Esophagus muscularis mucosa (tissue), 4 donors: ENCODE measurements around the gene PLXNA4. TPM values are rescaled to one million over a fixed set of nuclear protein-coding genes. Genes with fewer than 3 reads are reported as not detected.

Experiments used
- DNase-seq: peaks from one replicate; pipeline ENCODE4 v3.0.0-alpha.2; 2017; ENCODE audit errors: extremely low spot score
- H3K27ac ChIP-seq, 4 donors: fragments of 200-600 bp; sonication (generic); replicated peaks in 1 of 4; 1 replicate in 3 of 4; 2 replicates in 1 of 4; pipeline ENCODE4 v1.5.1; 2016 to 2019; ENCODE audit warnings: mild to moderate bottlenecking in 1 of 4
- H3K27me3 ChIP-seq, 4 donors: fragments of 200-600 bp; sonication (generic); one replicate each; pipeline versions ENCODE4 v1.5.1 to v1.6.0; 2016 to 2019
- H3K36me3 ChIP-seq, 4 donors: fragments of 200-600 bp; sonication (generic); one replicate each; pipeline ENCODE4 v1.5.1; 2016 to 2019
- H3K4me1 ChIP-seq, 4 donors: fragments of 200-600 bp; sonication (generic); one replicate each; pipeline ENCODE4 v1.5.1; 2016 to 2019
- H3K4me3 ChIP-seq, 4 donors: fragments of 200-600 bp; sonication (generic); 1 replicate in 2 of 4; 2 replicates in 2 of 4; pipeline ENCODE4 v1.5.1; 2016 to 2019; ENCODE audit warnings: mild to moderate bottlenecking in 4 of 4, moderate library complexity in 1 of 4
- H3K9me3 ChIP-seq, 4 donors: fragments of 200-600 bp; sonication (generic); 1 replicate in 3 of 4; 2 replicates in 1 of 4; pipeline ENCODE4 v1.5.1; 2016 to 2019
- CTCF ChIP-seq, 3 experiments: fragments of 200-600 bp in 2 of 3; fragments of 450-650 bp in 1 of 3; sonication (generic) in 2 of 3; IDR thresholded peaks; one replicate each; pipeline ENCODE4 v1.5.1; 2017 to 2019; ENCODE audit warnings: antibody characterized with exemption in 3 of 3, mild to moderate bottlenecking in 2 of 3, moderate library complexity in 1 of 3
- EP300 ChIP-seq: sonication (generic); formaldehyde crosslinking; IDR thresholded peaks from one replicate; pipeline ENCODE4 v1.6.1; 2017; ENCODE audit warnings: antibody characterized with exemption
- POLR2A ChIP-seq: fragments of 450-650 bp; IDR thresholded peaks from one replicate; pipeline ENCODE4 v1.6.1; 2017; ENCODE audit warnings: antibody characterized with exemption, moderate library complexity, mild to moderate bottlenecking, low read depth
- POLR2AphosphoS5 ChIP-seq, 2 donors: sonication (generic); formaldehyde crosslinking; IDR thresholded peaks; one replicate each; pipeline ENCODE4 v1.6.1; 2017; ENCODE audit warnings: antibody characterized with exemption in 2 of 2
- WGBS: methylation state at CpG from one replicate; pipeline ENCODE4 v1.1.5; 2018; 5-methylcytosine and 5-hydroxymethylcytosine counted together
- intact Hi-C: fragments of 100-400 bp; cut with DNase I; formaldehyde crosslinking; loops from one replicate; pipeline ENCODE4 v1.15.1; 2023
- total RNA-seq, 4 donors: library from RNA; depleted of rRNA; stranded (reverse); fragments of >200 nt; gene quantifications; one replicate each; pipeline versions ENCODE4 v1.1.0 to v1.2.1, GENCODE V29; 2016

Gene PLXNA4
- total RNA-seq, 4 donors from 2014 or later: 5.0 to 9.5 (median 6.6) TPM

DNA sequence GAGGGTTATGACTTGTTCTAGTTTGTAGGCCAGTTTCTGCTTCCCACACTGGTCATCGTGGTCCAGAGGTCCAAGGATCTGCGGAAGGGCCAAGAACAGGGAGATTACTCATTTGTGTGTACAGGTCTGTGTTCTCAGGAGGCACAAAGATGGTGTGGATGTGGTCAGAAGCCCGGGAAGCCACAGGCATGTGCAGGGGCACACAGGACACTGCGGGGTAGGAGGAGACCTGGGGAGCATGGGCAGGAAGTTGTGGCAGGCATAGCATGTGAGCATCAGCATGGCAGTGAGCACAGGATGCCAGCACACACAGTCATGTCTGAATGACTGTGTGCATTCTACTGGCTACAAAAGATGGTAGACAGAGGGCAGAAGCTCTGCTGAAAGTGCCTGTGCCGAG lies 445.8 kb downstream of the PLXNA4 start:
- Histone ChIP-seq H3K36me3 (peaks cover 0 to 42% (median 12%) of the 10 kb centered on the region in 4 donors), H3K27ac (no peak overlapping the region), H3K27me3 (no peaks in the 10 kb centered on the region), H3K4me1 (no peaks in the 10 kb centered on the region), H3K4me3 (no peak overlapping the region), H3K9me3 (no peaks in the 10 kb centered on the region)
- 95% methylated on average over 5 of the region's 5 CpGs for WGBS
- no peak for DNase-seq
- TF ChIP-seq POLR2AphosphoS5 (IDR thresholded peaks at IDR 0.05) (no peak), CTCF (IDR thresholded peaks at IDR 0.05) (no peak), POLR2A (no peak), EP300 (no peak)
- intact Hi-C loops: no loop called here

DNA sequence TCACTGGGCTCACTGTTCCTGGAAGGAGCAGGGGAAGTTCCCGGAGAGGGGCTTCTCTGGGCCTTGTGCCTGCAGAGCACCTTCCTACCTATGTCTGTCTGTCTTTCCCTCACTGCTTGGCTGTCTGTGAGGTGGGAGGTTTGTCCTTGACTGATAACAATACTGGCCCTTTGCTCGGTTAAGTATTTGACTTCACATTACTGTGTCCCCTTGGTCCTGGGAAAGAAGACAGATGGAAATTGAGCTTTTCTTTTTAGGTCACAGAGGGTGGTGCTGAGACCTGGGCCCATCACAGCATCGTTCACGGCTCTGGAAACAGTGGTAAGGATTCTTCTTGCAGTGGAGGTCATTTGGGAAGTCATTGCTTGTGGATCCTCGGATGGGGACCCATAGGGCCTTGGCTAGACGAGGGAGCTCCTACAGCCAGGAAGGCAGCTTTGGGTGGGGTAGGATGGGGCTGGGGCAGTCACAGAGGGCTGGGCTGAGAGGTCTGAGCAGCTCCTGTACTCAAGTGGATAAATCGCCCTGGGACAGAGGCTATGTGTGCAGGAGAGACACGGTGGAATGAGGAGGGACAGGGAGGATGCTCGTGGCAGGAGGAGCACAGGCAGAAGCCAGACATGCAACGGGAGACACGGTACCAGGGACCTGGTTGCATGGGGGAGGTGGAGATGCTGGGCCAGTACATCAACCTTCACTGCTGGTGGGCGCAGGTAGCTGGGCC lies 450.2 kb downstream of the PLXNA4 start:
- Histone ChIP-seq H3K27me3 (no peaks in the 10 kb centered on the region), H3K27ac (no peak overlapping the region), H3K4me3 (no peak overlapping the region), H3K9me3 (no peaks in the 10 kb centered on the region), H3K36me3 (peaks cover 0 to 21% (median 8%) of the 10 kb centered on the region in 4 donors), H3K4me1 (no peaks in the 10 kb centered on the region)
- TF ChIP-seq POLR2AphosphoS5 (IDR thresholded peaks at IDR 0.05) (no peak), POLR2A (no peak), CTCF (IDR thresholded peaks at IDR 0.05) (no peak), EP300 (no peak)
- DNase-seq: no peak
- WGBS: 93% methylated on average over 12 of the region's 12 CpGs
- intact Hi-C loops: no loop called here

GRCh38 chr7:132125096-132125495 lies 451.2 kb downstream of the PLXNA4 start:
- H3K36me3 ChIP-seq: peaks cover 0 to 14% (median 8%) of the 10 kb centered on the region in 4 donors
- H3K4me3 ChIP-seq: no peak overlapping the region
- TF ChIP-seq POLR2A: no peak
- no peak for TF ChIP-seq POLR2AphosphoS5 (IDR thresholded peaks at IDR 0.05)
- no peak for TF ChIP-seq EP300
- TF ChIP-seq CTCF (IDR thresholded peaks at IDR 0.05): no peak
- H3K4me1 ChIP-seq: no peaks in the 10 kb centered on the region
- H3K9me3 ChIP-seq: no peaks in the 10 kb centered on the region
- no peak for DNase-seq
- H3K27ac ChIP-seq: no peak overlapping the region
- intact Hi-C loops: no loop called here
- no peaks in the 10 kb centered on the region for H3K27me3 ChIP-seq
- WGBS: 95% methylated on average over 3 of the region's 3 CpGs

GRCh38 chr7:132124575-132124974 lies 451.7 kb downstream of the PLXNA4 start:
- WGBS: 89% methylated on average over 6 of the region's 6 CpGs
- no peaks in the 10 kb centered on the region for H3K27me3 ChIP-seq

More at GRCh38 chr7:132124575-132124974, 451.7 kb downstream of the PLXNA4 start:
- H3K27ac ChIP-seq: no peak overlapping the region
- no peak for DNase-seq
- no peak for TF ChIP-seq POLR2AphosphoS5 (IDR thresholded peaks at IDR 0.05)
- no peak for TF ChIP-seq POLR2A
- no peak for TF ChIP-seq EP300
- TF ChIP-seq CTCF (IDR thresholded peaks at IDR 0.05): no peak
- H3K36me3 ChIP-seq: peaks cover 0 to 9% (median 3%) of the 10 kb centered on the region in 4 donors
- no peaks in the 10 kb centered on the region for H3K9me3 ChIP-seq
- intact Hi-C loops: no loop called here
- no peak overlapping the region for H3K4me3 ChIP-seq
- no peaks in the 10 kb centered on the region for H3K4me1 ChIP-seq
